GM23338 (cell line): Measurements from ENCODE around the gene S100A5.

Experiments
- EZH2 ChIP-seq: fragments of 200-600 bp; sonication (generic); IDR thresholded peaks from one replicate; pipeline ENCODE4 v1.8.0; 2017; ENCODE audit warnings: antibody characterized with exemption, mild to moderate bottlenecking, low read depth; ENCODE audit not compliant: unreplicated experiment
- JUNB ChIP-seq: IDR thresholded peaks from one replicate; pipeline ENCODE4 v1.6.1; 2016; ENCODE audit warnings: antibody characterized with exemption; ENCODE audit not compliant: unreplicated experiment
- POLR2AphosphoS5 ChIP-seq: IDR thresholded peaks from 2 replicates; pipeline ENCODE4 v1.6.1; 2016; ENCODE audit warnings: antibody characterized with exemption, low read depth
- TF ChIP-seq, protein P1 (sequence below), 2 experiments: fragments of 200-600 bp in 1 of 2; sonication (generic) in 1 of 2; conservative IDR thresholded peaks; 2 replicates each; pipeline versions ENCODE4 v1.5.1 to v1.6.1; 2016 to 2017; ENCODE audit warnings: antibody characterized with exemption in 2 of 2, low read depth in 2 of 2, mild to moderate bottlenecking in 2 of 2, moderate library complexity in 1 of 2
- TF ChIP-seq, protein P2 (sequence below): IDR thresholded peaks from one replicate; pipeline ENCODE4 v1.6.1; 2018; ENCODE audit warnings: antibody characterized with exemption; ENCODE audit not compliant: unreplicated experiment

DNA sequence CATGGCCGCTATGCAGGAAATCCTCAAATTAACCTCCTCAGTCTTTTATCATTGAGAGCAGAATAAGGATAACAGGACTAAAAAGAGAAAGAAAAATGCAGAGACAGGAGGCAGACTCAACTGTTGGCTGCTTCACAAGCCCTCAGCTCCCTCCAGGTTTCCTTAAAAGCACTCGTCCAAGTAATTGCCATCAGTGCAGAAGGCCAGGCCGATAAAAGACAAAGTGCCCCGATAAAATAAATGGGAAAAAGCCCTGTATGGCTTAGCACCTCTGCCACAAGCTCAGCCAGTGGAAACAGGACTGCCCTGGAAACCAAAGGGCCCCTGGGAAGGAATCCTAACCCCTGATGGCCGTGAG is 13.1 kb downstream of the S100A5 start:
- TF ChIP-seq, protein P1, sequence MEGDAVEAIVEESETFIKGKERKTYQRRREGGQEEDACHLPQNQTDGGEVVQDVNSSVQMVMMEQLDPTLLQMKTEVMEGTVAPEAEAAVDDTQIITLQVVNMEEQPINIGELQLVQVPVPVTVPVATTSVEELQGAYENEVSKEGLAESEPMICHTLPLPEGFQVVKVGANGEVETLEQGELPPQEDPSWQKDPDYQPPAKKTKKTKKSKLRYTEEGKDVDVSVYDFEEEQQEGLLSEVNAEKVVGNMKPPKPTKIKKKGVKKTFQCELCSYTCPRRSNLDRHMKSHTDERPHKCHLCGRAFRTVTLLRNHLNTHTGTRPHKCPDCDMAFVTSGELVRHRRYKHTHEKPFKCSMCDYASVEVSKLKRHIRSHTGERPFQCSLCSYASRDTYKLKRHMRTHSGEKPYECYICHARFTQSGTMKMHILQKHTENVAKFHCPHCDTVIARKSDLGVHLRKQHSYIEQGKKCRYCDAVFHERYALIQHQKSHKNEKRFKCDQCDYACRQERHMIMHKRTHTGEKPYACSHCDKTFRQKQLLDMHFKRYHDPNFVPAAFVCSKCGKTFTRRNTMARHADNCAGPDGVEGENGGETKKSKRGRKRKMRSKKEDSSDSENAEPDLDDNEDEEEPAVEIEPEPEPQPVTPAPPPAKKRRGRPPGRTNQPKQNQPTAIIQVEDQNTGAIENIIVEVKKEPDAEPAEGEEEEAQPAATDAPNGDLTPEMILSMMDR (conservative IDR thresholded peaks at IDR 0.05; ENCODE audit: low read depth in 2 of 2), result no peak
- no peak for TF ChIP-seq JUNB
- TF ChIP-seq, protein P2, sequence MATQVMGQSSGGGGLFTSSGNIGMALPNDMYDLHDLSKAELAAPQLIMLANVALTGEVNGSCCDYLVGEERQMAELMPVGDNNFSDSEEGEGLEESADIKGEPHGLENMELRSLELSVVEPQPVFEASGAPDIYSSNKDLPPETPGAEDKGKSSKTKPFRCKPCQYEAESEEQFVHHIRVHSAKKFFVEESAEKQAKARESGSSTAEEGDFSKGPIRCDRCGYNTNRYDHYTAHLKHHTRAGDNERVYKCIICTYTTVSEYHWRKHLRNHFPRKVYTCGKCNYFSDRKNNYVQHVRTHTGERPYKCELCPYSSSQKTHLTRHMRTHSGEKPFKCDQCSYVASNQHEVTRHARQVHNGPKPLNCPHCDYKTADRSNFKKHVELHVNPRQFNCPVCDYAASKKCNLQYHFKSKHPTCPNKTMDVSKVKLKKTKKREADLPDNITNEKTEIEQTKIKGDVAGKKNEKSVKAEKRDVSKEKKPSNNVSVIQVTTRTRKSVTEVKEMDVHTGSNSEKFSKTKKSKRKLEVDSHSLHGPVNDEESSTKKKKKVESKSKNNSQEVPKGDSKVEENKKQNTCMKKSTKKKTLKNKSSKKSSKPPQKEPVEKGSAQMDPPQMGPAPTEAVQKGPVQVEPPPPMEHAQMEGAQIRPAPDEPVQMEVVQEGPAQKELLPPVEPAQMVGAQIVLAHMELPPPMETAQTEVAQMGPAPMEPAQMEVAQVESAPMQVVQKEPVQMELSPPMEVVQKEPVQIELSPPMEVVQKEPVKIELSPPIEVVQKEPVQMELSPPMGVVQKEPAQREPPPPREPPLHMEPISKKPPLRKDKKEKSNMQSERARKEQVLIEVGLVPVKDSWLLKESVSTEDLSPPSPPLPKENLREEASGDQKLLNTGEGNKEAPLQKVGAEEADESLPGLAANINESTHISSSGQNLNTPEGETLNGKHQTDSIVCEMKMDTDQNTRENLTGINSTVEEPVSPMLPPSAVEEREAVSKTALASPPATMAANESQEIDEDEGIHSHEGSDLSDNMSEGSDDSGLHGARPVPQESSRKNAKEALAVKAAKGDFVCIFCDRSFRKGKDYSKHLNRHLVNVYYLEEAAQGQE, result no peak
- TF ChIP-seq POLR2AphosphoS5, result no peak
- TF ChIP-seq EZH2, result no peak
